Stimulated activated CD8-positive, alpha-beta memory T cell treated with anti-CD3 and anti-CD28 coated beads, Interleukin-7, amount 100 ng/mL, for 24 hours (primary cell): ENCODE results near the gene RAD18.

Experiments used
- DNase-seq: peaks from one replicate; pipeline ENCODE4 v3.0.0-alpha.2; 2020; ENCODE audit warnings: low read depth

RAD18 gene

DNA sequence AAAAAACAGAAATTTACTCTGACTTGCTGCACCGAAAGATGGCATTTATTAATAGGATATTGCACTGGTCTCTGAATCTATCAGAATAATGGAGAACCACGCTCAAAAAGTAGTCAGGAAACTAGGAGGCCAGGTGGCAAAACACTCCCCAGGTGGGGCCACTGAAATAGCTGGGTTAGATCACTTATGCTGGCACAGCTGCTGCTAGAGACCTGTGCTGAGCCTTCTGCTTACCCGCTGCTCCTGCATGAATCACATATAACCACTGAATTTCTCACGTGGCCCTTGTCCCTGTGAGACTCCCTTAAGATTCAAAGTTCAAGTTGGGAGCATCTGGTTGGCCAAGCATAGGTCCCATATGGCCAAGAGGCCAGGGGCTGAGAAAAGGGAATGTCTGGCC lies 127.9 kb downstream of the RAD18 start:
- DNase-seq, result no peak

DNA sequence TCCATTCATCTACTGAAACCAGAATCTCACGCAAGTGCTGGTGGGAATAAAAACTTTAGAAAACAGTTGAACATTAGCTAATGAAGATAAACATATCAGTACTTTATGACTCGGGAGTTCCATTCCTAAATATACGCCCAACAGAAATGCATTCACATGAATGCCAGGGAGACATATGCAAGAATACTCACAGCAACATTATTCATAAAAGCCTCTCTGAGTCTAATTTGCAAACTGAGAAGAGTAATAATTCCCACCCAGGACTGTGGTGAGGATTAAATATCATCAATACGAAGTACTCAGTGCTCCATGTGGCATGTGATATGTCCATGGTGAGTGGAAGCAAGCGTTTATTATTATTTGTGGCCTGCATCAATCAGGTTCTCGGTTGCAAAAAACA lies 128.3 kb downstream of the RAD18 start:
- DNase-seq, result no peak

DNA sequence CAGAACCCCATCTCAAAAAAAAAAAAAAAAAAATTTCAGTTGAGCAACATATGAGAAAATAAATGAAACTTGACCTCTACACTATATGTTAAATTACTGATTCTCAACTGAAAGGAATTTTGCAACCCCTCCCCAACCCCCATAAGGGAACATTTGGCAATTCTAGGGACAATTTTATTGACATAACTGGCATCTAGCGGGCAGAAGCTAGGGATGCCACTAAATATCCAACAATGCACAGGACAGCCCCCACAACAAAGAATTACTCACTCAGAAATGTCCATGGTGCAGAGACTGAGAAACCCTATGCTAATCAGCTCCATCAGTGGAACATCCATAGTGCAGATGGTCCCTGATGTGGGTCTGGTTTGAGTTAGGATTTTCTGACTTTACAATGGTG lies 135.6 kb downstream of the RAD18 start:
- DNase-seq, result no peak
